ENCODE results near the gene WWOX.

DNA sequence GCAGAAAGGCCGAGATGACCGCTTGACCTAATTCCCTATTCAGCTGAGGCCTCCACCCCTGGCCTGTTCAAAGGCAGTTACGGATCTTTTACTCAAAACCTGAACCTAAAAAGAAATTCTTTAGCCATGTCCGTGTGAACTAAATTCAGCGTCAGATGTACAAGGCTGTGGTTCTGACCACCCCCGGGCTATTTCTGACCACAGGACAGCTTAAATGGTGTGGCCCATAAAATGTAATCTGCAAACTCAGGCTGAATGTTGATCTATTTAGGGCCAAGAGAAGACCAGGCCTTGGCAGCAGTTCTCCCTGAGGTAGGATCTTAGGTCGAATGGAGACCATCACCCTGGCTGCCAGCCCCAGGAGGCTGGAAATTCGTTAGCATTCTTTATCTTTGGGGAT, 485.5 kb downstream of the WWOX start:
- TF ChIP-seq, protein P1, sequence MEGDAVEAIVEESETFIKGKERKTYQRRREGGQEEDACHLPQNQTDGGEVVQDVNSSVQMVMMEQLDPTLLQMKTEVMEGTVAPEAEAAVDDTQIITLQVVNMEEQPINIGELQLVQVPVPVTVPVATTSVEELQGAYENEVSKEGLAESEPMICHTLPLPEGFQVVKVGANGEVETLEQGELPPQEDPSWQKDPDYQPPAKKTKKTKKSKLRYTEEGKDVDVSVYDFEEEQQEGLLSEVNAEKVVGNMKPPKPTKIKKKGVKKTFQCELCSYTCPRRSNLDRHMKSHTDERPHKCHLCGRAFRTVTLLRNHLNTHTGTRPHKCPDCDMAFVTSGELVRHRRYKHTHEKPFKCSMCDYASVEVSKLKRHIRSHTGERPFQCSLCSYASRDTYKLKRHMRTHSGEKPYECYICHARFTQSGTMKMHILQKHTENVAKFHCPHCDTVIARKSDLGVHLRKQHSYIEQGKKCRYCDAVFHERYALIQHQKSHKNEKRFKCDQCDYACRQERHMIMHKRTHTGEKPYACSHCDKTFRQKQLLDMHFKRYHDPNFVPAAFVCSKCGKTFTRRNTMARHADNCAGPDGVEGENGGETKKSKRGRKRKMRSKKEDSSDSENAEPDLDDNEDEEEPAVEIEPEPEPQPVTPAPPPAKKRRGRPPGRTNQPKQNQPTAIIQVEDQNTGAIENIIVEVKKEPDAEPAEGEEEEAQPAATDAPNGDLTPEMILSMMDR (IDR thresholded peaks at IDR 0.05): no peak
- no peak for TF ChIP-seq POLR2A (IDR thresholded peaks at IDR 0.05)

All from right lobe of liver (tissue), 4 donors.